GM18526 (cell line): ENCODE measurements around the gene SGK2.
A peak's percentile ranks its signal among the peaks of the same experiment; 100 is the strongest.

Experiments
- POLR2A ChIP-seq: IDR thresholded peaks from 3 replicates; pipeline ENCODE4 v1.6.1; 2011; ENCODE audit not compliant: insufficient read length; ENCODE audit errors: extremely low read depth

Gene SGK2

GRCh38 chr20:43558412-43559146, at the start of gene SGK2:
Gene SGK2, plus strand, starts transcription at chr20:43559027. Its CDS starts 7,469 bp downstream, at chr20:43566496.
- no peak for TF ChIP-seq POLR2A

- TF ChIP-seq POLR2A = no peak
Measured at GRCh38 chr20:43511879-43512278, 46.9 kb upstream of the SGK2 start.

- TF ChIP-seq POLR2A = no peak
Measured at GRCh38 chr20:43513372-43513930, 45.4 kb upstream of the SGK2 start.

GRCh38 chr20:43513931-43514647, 44.7 kb upstream of the SGK2 start:
- peak; percentile 66 for TF ChIP-seq POLR2A

GRCh38 chr20:43514648-43514999, 44.2 kb upstream of the SGK2 start:
- TF ChIP-seq POLR2A = no peak

- no peak for TF ChIP-seq POLR2A
Measured at GRCh38 chr20:43515628-43516027, 43.2 kb upstream of the SGK2 start.

GRCh38 chr20:43516251-43516824, 42.5 kb upstream of the SGK2 start:
- no peak for TF ChIP-seq POLR2A

GRCh38 chr20:43520074-43520630, 38.7 kb upstream of the SGK2 start:
- TF ChIP-seq POLR2A = no peak

- no peak for TF ChIP-seq POLR2A
Measured at GRCh38 chr20:43525021-43525420, 33.8 kb upstream of the SGK2 start.

GRCh38 chr20:43528258-43528875, 30.5 kb upstream of the SGK2 start:
- no peak for TF ChIP-seq POLR2A

- TF ChIP-seq POLR2A = no peak
Measured at GRCh38 chr20:43529051-43529450, 29.8 kb upstream of the SGK2 start.

- TF ChIP-seq POLR2A = no peak
Measured at GRCh38 chr20:43529457-43530153, 29.2 kb upstream of the SGK2 start.

- TF ChIP-seq POLR2A = no peak
Measured at GRCh38 chr20:43530321-43531090, 28.3 kb upstream of the SGK2 start.

GRCh38 chr20:43531091-43531443, 27.8 kb upstream of the SGK2 start:
- no peak for TF ChIP-seq POLR2A
